Umbilical cord (tissue), 2 donors: ENCODE measurements around the gene SIDT1. TPM values are rescaled to one million over a fixed set of nuclear protein-coding genes. Genes with fewer than 3 reads are reported as not detected.

ENCODE experiments used
- DNase-seq: peaks from one replicate; pipeline ENCODE4 v3.0.0-alpha.2; 2015; ENCODE audit warnings: low spot score
- total RNA-seq: library from RNA; depleted of rRNA; stranded (reverse); fragments of >200 nt; gene quantifications from one replicate; pipeline ENCODE4 v1.2.3, GENCODE V29; 2014; ENCODE audit warnings: low replicate concordance; ENCODE audit not compliant: insufficient read depth

Gene SIDT1
- total RNA-seq = 19.0 TPM

DNA sequence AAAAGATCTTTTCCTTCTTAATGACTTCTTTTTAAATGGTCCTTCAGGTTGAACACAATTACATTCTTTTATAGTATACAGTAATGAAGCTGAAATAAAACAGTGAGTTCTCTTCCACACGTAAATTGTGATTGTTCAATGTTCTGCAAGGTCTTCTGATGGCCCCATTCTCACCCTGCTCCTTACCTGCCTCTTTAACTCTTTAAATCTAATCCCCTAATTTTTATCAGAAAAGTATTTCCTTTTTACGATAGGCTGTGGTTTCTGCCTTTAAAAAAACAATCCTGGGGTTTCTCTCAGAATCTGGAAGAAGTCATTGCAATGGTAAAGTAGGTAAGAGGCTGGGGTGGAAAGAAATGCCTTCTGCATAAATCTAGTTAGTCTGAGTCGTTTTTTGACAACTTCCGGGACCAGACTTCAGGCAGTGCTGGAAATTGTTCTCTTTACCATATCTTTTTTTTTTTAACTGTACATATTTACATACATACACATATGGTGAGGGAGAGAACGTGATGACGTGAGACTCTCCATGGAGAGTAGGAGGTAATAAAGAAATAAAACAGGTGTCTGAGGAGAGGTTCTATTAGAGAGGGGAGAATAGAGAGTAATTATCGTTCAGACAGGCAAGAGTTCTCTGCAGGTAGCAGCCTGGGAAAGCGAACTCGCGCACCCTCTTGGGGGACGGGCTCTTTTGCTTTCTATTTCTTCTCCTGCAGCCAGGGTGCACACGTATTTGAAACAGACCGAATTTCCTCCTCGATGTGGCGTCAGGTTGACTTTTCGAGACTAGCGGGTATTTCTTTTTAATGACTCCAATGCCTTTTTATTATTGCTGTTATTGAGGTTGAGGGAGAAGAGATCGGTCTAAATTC lies at the start of gene SIDT1:
TSS of gene SIDT1 (plus strand) at position 730 of the 872 bp plus-strand sequence. CDS start 467 bp downstream, outside the sequence.
- DNase-seq = peak; percentile 32

DNA sequence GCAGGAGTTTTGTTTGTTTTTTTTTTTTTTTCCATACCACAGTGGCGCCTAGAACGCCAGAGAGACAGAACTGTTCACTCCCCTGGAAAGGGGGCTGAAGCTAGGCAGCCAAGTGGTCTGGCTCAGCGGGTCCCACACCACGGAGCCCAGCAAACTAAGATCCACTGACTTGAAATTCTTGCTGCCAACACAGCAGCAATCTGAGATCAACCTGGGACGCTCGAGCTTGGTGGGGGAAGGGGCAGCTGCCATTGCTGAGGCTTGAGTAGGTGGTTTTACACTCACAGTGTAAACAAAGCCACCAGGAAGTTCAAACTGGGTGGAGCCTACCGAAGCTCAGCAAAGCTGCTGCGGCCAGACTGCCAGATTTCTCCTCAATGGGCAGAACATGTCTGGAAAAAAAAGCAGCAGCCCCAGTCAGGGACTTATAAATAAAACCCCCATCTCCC lies 47.2 kb upstream of the SIDT1 start:
- no peak for DNase-seq

DNA sequence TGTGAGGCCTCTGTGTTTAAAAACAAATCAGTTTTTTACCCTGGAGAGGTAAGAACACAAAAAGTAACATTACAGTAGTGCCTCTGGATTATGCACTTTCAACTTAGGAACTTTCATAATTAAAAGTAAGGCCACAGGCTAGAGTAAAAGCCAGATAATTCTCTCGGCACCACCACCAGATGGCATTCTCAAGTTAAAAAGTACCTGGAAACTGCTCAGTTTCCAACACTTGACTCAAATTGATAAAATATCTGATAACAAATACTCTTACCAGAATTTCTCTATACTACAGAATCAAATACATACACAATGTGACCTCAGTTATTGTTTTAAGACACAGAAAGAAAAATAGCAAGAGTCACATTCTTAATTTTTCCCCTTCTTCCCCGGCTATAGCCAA lies 37.3 kb upstream of the SIDT1 start:
- DNase-seq = peak; percentile 29

DNA sequence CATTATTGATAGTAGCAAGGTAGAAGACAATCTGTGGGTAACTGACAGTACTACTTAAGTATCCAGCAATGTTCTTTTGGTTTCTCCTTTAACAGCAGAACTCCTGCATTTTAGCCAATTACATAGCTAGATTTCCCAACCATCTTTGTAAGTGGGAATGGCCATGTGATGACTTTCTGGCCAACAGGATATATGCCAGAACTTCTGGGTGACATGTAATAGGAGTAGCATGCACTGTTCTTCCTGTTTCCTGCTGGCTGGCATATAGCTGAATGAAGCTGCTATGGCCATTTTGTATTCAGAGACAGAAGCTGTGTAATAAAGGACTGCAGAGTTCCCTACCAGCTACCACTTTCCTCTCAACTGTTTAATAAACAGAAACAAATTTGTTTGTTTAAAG lies 35.4 kb upstream of the SIDT1 start:
- no peak for DNase-seq

DNA sequence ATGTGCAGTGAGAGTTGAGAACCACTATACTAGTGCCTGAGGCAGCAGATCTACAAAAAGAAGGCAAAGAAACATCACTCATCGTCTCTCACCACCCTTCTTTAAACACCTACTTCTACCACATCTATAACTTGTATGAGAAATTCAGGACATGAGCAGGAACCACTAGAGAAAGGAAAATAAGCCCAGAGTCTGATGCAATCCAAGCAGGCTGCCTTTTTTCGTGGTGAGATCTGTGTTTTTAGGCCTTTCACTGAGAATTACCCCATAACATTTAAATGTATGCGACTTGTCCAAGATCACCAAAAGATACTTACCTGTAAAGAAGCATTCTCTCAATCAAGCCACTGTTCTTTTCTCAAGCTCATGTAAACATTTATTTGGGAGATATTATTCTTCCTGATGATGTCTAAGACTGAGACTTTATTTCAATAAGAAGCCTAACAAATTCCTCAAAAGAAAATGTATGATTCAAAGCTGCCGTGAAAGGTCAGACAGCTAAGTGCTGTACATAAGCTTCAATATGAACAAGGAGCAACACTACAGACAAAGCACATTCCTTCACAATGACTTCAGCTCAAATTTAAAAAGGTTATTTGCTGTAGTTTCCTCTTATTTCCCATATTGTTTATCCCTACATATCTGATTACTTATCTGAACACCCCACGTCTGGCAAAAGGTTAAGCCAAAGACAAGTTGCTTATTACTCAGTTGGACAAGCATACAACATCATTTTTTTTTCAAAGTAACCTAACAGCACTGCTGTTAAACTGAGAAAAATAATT lies 33.9 kb upstream of the SIDT1 start:
- DNase-seq = no peak

DNA sequence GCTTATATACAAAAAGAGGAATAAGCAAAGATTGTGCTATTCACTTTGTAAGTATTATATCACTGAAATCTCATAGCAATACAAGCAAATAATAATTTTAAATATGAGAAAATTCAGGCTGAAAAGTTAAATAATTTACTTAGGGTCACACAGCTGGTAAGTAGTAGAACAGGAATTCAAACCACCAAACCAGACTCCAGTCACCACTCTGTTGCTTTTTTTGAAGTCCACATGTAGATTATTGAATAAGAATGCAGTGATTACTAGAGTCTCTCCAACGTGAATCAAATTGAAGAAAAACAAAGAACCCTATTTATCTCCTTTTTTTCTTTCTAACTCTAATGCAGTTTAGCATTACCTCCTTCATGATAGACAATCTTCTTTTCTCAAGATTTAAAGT lies 33.3 kb upstream of the SIDT1 start:
- DNase-seq = no peak

DNA sequence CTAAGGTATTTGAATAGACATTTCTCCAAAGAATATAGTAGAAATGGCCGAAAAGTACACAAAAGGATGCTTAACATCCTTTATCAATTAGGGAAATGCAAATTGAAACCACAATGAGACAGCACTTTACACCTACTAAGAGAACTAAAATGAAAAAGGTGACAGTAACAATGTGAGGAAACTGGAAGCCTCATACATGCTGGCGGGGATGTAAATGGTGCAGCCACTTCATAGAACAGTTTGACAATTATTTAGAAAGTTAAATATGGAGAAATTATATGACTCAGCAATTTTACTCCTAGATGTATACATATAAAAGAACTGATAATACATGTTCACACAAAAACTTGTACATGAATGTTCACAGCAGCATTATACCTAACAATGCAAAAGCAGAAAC lies 30.8 kb upstream of the SIDT1 start:
- no peak for DNase-seq

DNA sequence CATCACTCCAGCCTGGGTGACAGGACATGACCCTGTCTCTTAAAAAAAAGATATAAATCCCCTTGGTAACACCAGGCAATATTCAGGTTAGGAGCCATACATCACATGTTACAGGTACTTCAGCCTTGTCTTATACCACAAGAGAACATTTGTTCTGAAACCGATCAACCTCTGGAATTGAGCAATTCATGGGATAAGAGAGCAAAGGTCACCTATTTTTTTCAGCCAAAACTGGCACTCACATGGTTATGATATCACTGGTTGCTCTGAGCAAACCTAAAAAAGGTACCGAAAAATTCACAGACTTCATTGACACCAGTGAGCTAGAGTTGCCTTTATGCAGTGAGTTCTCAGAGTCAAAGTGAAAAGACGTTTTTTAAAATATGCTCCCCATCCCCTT lies 26.5 kb upstream of the SIDT1 start:
- DNase-seq = no peak

DNA sequence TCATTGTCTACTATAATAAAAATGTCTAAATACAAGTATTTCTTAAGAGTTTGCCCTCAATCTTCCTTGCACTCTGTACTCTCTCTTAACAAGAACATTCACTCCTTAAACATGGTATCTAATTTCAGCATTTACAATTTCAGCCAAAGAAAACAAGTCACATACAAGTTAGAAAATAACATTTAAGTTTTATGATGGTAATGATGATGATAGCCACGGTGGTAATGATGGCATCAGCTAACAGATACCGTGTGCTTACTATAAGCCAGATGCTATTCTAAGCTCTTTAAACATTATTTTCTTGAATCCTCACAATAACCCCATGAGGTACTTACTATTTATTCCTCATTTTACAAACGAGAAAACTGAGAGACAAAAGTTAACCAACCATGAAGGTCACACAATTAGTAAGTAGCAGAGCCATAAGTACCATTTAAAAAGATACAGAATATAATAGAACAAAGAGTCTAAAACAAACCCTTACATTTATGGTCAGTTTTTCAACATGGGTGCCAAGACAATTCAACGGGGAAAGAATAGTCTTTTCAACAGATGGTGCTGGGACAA lies 24.8 kb upstream of the SIDT1 start:
- no peak for DNase-seq

DNA sequence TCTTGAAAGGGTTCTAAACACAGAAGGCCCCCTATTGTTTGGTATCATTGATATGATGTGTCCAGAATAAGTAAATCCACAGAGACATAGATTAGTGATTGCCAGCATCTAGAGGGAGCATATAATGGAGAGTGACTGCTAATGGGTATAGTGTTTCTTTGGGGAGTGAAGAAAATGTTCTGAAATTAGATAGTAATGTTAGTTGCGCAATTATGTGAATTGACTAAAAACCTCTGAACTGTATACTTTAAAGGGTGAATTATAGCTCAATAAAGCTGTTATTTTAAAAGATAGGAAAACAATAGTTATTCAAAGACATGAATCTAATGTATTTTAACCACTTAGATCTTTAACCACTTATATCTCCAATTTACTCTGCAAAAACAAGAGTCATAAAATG lies 23.4 kb upstream of the SIDT1 start:
- DNase-seq = no peak

DNA sequence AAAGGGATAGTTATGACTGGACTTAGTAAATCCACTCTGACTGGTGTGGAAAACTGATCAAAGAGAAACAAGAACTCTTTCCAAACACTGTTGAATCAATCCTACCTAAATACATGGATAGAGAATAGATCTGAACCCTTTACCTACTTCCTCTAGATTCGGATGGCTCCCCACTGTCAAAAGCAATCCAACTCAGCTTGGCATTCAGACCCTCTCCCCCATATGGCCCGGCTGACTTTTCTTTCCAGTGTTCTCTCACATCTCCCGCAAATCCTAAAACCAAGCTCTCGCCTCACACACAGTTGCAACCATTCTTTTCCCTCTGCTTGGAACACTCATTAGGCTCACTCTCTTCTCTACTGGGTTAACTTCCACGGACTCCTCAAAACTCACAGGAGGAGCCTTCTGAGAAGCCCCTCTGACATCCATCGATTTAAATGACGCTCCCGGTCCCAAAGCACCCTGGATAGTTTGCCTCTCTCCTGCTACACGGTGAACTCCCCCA lies 18.0 kb upstream of the SIDT1 start:
- DNase-seq = no peak

DNA sequence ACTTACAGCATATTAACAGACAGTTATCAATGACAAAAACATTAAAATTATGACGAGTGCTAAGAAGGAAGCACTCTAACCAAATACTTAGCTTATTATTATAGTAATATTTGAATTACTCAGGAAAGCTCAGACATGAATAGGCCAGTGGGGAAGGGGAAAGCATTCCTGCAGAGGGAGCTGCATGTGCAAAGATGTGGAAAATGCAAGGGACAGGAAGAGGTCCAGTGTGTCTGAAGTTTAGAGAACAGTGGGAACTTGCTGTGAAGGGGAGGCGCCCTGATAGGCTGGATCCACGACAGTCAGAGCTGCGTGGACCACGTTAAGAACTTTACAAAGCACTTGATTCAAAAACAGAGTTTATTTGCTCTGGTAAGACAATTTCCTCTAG lies 16.2 kb upstream of the SIDT1 start:
- DNase-seq = no peak

DNA sequence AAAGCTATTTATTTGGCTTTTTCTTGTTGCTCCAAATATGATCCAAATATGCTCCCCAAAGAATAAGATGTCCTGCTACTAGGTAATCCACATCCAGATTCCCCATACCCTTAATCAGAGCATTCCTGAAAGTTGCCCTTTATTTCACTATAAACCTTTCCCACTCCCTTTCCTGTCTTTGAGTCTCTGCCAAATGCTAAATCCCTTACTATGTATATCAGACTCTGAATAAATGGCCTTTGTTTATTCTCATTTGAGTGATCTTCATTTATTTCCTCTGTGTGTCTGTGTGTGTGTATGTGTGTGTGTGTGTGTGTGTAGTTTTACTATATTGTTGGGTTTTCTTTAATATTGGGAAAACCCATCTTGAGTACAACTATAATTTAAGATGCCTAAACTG lies 10.4 kb upstream of the SIDT1 start:
- DNase-seq = no peak

DNA sequence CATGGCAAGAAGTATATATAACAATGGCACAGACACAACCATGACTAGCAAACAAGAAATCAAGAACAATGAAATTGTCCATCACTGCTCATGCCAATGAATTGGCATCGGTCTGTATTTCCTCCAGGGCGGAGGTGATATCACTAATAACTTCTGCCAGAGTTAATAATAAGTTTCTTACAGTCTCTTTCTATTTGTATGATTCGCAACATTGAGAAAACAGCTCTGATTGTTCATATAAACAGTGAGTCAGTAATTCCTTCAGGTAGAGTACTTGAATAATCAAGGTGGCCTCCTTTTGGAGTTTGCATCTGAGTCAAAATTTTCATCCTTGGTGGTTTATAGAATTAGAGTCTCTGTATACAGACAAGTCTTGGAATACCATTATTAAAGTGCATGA lies 9.1 kb upstream of the SIDT1 start:
- DNase-seq = no peak

DNA sequence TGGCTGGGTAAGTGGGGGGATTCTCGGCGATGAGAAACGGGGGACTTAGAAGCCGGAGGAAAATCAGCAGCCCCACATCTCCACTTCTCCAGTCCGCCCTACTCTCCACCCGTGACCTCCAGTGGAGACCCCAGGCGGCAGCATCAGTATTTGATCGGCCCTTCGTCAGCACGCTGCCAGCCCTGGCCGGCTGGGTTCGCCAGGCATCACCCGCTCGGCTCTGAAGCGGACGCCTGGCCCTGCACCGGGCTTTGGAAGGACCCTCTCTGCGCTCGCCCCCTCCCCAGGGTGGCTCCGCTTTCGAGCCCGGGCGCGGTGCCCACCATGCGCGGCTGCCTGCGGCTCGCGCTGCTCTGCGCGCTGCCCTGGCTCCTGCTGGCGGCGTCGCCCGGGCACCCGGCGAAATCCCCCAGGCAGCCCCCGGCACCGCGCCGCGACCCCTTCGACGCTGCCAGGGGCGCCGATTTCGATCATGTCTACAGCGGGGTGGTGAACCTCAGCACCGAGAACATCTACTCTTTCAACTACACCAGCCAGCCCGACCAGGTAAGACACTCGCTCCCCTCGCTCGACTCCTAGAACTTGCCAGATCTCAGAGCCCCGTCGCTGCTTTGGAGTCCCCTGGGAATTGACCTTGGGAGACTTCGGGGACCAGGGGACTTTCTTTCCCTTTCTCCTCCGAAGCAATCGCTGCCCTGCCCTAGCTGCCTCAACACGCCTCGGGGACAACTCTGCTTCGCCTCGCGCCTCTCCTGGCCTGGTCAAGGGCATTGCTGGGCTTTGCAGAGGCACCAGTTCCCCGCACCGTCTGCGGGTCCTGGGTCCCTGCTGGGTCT lies 561 bp downstream of the SIDT1 start:
- peak; percentile 6 for DNase-seq

DNA sequence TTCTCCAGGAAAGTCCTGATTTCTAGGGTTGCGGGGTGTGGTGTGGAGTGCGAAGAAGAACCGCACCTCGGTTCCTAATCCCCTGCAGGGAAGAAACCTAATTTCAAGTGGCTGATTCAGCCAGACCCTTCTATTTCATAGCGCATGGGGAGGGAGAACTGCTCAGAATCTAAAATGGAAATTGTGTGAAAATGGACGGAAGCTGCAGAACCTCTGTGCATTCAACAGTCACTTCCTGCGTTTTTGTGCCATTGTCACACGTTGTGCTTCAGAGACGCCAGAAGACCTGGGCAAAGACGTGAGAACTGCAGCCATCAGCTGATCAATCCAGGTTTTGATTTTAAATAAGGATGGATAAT lies 1.2 kb downstream of the SIDT1 start:
- DNase-seq = no peak

DNA sequence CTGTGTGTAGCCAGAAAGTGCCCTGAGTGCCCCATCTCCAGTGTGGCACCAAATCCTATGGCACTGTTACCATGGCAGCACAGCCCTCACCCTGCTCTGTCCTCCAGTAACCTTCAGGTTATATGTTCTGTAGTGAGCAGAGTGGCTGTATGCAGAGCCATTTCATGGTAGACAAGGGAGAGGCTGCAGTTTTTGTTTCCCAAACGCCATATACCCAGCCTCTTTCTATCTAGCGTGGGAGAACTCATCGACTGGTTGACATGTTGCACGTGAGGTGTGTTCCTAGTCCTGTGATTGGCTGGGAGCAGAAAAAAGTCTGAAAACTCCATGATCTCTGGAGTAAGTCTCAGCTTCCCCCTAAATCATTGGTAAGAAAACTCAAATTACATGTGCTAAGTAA lies 2.0 kb downstream of the SIDT1 start:
- DNase-seq = no peak

DNA sequence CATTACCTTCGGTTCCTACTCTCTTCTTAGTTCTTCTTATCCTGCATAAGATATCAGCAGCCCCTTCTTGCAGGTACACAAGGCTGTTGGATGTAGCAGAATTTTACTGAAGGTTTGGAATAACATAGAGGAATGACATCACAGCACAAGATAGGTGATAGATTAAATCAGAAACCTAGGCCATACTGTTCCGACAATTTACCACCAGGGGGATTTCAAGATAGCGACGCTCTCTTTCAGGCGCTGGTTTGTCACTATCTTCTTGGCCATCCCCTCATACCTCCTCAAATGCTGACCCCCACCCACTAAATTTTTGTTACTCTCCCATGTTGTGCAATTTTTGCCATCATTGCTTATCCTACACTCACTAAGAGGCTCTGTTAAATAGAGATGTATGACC lies 3.5 kb downstream of the SIDT1 start:
- DNase-seq = no peak

DNA sequence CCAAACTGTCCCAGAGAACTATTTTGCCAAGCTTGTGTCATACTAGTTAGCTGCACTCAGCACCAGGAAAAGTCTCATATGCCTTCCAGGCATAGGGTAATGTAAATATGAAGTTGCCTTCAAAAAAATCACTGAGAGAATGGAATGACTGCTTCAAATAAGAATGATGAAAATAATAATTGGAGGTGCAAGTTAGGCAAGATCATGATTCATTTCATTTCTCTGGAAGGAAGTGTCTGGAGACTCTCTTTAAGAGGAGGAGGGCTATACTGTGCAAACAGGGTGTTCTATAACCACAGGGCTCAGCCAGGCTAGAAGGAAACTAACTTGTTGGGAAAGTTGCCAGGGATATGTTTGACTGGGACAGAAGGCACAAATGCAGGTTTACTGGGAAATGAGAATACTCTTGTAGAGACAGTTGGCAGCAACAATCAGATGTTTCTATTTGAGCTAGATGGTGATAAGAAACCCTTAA lies 4.3 kb downstream of the SIDT1 start:
- no peak for DNase-seq

DNA sequence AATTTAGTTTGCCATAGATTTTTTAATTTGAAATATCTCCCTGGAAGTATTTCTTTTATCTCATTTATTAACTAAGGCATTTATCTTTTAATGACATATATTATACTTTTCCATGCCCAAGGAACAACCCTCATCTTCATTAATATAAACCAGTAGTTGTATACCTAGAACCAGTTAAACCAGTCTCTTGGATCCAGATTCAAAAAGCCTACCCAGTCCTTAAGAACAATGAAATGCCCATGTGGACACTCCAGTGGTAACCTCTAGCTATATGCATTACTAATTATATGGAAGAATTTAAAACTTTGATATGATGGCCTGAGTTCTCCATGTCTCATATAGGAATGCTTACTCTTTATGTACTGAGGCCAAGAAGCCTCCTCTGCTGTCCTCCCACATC lies 4.8 kb downstream of the SIDT1 start:
- no peak for DNase-seq

DNA sequence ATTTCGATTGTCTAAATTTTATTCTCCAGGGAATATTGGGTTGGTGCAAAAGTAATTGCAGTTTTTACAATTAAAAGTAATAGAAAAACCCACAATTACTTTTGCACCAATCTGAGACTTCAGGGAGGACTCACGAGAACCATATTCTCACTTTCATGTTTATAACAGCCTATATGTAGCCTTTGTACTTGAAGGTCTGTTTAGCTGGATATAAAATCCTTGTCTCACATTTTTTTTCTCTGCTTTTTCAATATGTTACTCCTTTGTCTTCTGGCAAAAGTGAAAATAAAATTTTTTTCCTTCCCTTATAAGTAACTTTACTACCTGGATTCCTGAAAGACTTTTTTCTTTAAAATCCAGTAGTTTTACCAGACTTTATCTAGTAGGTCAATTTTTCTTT lies 9.2 kb downstream of the SIDT1 start:
- no peak for DNase-seq
